HG02759 (cell line): ENCODE measurements around the gene CCDC88A.

Source experiments
- ATAC-seq: cut with Tn5 transposase; IDR thresholded peaks from one replicate; pipeline ENCODE4 v1.9.1; 2021; ENCODE audit warnings: mild to moderate bottlenecking, moderate library complexity; ENCODE audit not compliant: unreplicated experiment

Gene CCDC88A

DNA sequence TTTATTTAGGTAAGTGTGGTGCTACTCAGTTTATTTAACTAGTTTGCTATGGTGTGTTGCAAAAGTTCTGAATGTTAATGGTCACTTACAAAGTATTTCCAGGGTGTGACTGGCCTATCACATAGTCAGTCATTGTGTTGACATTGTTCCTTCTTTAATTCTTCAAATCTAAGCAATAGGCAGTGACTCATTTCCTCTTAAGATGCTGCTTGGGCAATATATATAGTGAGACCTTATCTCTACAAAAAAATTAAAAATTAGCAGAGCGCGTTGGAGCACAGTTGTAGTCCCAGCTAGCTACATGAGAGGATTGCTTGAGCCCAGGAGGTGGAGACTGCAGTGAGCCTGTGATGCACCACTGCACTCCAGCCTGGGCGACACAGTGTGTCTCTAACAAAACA, 5.8 kb upstream of the CCDC88A start:
- ATAC-seq: no peak

DNA sequence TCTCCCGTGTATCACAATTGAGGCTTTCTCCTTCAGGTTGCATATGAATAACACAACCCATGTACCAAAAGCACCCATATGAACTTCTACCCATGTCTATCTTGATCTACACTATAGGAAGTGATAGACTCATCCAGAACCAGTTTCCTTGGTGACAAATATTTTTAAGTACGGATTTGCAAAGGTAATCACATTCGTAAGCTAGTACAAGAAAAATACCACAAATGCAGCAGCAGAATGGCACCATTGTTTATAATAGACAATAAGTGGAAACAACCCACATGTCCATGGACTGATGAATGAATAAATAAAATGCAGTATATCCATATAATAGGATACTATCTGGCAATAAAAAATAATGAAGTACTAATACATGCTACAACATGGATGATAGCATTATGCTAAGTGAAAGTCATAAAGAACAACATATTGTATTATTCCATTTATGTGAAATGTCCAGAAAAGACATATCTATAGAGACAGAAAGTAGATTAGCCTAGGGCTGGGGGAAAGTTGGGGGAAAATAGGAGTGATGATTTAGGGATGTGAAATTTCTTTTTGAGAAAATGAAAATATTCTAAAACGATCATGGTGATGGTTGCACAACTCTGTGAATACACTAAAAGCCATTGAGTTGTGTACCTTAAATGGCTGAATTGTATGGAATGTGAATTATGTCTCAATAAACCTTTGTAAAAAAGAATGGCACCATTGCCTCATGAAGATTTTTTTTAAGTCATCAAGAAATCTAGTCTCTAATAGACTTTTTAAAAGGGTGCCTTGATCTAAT, 3.4 kb upstream of the CCDC88A start:
- ATAC-seq: no peak

- ATAC-seq: no peak
Measured at GRCh38 chr2:55421326-55421725, 1.7 kb upstream of the CCDC88A start.

GRCh38 chr2:55420871-55421270, 1.2 kb upstream of the CCDC88A start:
- no peak for ATAC-seq

DNA sequence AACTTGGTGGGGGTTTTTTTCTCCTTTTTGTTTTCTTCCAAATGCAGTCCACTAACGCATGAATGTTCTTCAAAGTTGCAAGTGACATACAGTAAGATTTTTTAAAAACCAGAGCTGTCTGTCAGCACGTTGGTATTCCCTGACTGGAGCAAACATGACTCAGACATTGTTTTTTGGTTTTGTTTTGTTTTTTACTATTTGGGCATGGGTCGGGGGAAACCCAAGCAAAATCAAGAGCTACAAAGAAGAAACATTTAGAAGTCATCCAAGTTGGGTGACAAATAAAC, 726 bp upstream of the CCDC88A start:
- ATAC-seq: no peak

GRCh38 chr2:55419233-55419678, 400 bp downstream of the CCDC88A start:
- no peak for ATAC-seq

- ATAC-seq: no peak
Measured at GRCh38 chr2:55418512-55419232, 984 bp downstream of the CCDC88A start.

DNA sequence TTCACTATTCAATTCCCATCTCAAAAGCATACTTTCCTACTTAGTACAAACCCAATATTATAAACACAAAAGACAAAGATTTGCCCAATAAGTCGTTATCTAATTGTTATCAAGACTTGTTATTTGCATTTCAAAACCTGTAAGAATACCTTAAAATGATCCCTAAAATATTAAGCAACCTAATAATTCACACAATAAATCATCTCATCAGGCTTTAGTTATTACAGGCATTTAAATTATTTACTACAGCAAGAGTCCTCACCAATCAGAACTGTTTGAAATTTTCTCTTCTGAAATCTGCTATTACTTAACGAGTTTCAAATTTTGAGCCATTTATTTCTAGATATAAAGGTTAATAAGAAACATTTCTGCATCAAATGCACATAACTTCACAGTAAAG, 1.6 kb downstream of the CCDC88A start:
- ATAC-seq: no peak

DNA sequence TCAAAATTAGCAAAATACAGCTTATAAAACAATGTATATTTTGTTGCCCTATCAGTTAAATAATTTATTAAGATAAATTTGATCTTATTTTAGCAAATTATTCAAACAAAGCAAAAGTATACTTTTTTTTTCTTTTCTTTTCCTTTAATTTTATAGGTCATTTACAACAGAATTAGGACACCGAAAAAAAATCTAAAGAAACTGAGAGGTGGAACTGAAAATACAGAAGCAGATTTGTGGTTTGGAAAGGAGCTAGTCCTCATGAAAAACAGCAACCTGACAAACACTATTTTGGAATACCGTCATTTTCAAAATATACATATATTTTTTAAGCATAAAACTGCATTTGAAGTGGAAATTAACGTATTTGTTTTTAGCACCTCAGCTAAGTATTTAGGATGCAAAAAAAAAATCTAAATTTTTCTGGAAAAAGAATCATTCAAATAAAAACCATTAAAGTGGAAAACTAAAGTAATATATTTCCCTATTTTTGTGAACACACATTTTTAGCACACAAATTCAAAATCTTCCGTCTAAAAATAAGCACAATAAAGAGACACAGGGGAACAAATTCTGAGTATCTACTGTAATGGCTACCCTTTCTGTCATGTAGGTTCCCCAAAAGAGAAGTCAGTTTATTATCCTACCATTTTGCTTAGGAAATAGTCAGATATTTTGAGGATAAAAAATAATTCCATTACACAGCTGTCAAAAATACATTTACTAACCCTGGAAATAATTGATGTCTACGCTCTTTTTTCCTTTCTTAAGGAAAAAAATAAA, 2.7 kb downstream of the CCDC88A start:
- ATAC-seq: no peak

DNA sequence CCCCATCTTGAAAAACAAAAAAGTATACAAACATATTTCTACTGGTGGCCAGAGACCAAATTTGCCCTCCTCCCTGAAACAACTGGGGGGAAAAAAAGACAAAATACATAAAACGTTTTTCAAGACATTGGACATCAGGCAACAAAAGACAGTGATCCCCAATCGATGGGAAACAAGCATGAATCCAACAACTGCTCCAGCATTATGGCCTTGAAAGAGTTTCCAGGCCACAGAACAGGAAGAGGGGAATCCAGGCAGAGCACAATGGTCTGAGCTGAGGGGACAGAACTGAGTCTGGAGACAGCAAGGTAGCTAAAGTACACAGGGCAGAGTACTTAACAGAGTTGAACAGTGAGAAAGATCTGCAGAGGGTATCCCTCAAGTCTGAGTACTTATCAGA, 4.4 kb downstream of the CCDC88A start:
- no peak for ATAC-seq

GRCh38 chr2:55408918-55409868, 10.5 kb downstream of the CCDC88A start:
- peak; percentile 67 for ATAC-seq

DNA sequence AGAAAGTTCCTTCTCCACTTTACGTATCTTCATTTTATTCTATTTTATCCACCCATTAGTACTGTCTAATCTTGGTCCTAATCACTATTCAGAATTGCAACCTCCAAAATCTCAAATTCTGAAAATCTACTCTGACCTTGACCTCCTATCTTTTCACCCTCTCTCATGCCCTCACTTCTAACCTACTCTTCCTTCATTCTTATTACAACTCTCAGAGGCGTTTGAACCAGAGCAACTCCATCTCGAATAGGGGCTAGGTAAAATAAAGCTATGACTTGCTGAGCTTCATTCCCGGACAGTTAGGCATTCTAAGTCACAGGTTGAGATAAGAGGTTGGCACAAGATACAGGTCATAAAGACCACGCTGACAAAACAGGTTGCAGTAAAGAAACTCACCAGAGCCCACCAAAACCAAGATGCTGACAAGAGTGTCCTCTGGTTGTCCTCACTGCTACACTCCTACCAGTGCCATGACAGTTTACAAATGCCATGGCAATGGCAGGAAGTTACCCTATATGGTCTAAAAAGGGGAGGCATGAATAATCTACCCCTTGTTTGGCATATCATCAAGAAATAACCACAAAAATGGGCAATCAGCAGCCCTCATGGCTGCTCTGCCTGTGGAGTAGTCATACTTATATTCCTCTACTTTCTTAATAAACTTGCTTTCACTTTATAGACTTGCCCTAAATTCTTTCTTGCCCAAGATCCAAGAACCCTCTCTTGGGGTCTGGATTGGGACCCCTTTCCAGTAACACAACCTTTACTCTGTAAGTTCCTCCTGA, 11.4 kb downstream of the CCDC88A start:
- peak; percentile 23 for ATAC-seq

GRCh38 chr2:55405116-55405515, 14.5 kb downstream of the CCDC88A start:
- ATAC-seq: no peak

GRCh38 chr2:55403256-55403998, 16.2 kb downstream of the CCDC88A start:
- ATAC-seq: no peak

DNA sequence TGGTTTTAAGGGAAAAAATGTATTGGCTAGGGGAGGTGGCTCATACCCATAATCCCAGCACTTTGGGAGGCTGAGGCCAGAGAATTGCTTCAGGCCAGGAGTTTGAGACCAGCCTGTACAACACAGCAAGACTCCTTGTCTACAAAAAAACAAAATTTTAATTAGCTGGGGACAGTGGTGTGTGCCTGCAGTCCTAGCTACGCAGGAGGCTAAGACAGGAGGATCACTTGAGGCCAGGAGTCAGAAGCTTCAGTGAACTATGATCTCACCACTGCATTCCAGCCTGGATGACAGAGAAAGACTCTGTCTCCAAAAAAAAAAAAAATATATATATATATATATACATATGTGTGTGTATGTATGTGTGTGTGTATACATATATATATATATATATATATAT, 18.5 kb downstream of the CCDC88A start:
- no peak for ATAC-seq

DNA sequence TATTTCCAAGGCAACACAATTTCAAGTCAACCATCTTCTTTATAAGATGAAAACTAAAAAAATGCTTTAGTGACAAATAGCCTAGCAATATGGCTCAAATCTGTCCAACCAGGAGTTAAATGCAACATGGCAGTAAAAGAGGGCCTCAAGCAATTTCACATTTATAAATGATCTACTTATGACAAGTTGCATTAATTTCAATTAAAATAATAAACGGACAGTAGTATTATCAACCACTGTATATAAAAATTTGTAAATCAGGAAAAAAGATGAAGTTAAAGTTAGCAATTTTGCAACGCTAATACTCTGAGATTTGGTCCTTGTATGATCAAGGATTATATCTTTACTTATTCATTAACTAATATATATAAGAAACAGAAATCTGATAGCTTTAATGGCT, 19.3 kb downstream of the CCDC88A start:
- no peak for ATAC-seq

DNA sequence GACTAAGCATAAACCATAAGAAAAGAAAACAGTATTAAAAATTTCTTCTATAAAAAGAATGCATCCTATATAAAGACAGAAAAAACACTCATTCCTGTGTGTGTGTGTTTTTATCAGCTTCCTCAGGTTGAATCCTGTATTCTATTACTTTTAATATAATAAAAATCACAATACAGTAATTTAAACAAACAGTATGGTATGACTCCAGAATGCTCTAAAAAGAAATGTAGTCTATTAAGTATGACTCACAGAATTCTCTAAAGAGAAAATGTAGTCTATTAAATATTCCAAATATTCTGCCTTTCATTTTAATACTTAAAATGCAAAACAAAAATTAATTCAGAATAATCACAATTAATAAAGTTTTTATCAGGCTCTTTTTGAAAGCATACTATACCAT, 19.8 kb downstream of the CCDC88A start:
- no peak for ATAC-seq

DNA sequence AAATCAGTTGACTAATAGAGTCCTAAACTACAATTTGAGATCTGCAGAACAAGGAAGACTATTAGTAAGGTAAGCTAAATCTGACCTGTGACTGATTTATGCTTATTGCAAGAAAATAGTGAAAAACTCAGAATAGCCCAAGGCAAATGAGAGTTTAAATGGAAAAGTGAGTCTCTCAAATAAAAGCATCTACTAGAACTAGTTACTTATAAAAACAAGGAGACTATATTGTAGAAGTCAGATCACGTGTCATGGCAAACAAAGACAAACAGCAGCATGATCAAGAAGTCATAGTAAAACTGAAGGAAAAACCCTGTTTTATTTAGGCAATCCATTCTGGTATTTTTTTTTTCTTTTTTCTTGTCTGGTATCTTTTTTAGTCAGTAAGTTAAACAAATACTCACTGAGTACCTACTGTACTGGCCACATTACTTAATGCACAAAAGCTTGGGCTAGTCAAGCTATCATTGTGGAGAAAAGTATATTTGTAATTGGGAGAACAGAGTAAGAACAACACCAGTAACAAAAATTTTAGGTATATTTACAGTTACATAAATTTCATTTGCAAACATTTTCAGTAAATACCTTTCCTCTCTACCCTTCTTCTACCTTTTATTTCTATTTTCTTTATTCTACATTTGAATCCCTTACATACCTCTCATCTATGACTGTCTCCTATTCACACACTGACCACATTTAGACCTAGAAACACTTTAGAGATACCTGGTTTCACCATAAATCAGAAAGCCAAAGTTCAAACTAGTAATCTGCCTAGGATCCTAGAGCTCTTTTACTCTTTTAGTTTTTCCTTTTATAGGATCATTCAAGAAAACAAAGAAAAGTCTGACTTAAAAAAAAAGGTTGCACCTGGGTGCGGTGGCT, 23.7 kb downstream of the CCDC88A start:
- ATAC-seq: peak; percentile 82
